Measurements from ENCODE around the gene ANKRD28.

- no peak for TF ChIP-seq CTCF (IDR thresholded peaks at IDR 0.05)
- no peak for TF ChIP-seq POLR2A (IDR thresholded peaks at IDR 0.05)
- no peak for TF ChIP-seq POLR2AphosphoS5 (IDR thresholded peaks at IDR 0.05)
These were observed 84.4 kb downstream of the ANKRD28 start for GRCh38 chr3:15713364-15713763.

Measured in breast epithelium (tissue), 3 donors.